ENCODE results near the gene ZFR2. TPM values are rescaled to one million over a fixed set of nuclear protein-coding genes. Genes with fewer than 3 reads are reported as not detected.

ZFR2 gene
- total and polyA plus RNA-seq, 10 of the 15 experiments (the other 5 are each of a cell fraction or from before 2014, with no cell fraction given) = 0.18 TPM; not detected in 9

- in situ Hi-C loops (cut with MboI) (no loop called here), intact Hi-C loops (cut with micrococcal nuclease; ENCODE audit: unreplicated experiment) (no loop called here)
- SMC1A ChIA-PET (ENCODE audit: uncharacterized antibody, unreplicated experiment) = no interaction called here
- no peak overlapping the region for H3K27ac ChIP-seq (ENCODE audit: control insufficient read depth, insufficient read depth)
- BruUV-seq (replicated peaks) = no TSS peak
- no peak overlapping the region for H2AFZ ChIP-seq (ENCODE audit: control insufficient read depth, low read depth, low read length)
- WGBS (ENCODE audit: insufficient coverage, insufficient replicate concordance, low lambda C conversion rate, missing lambda C conversion rate) = 50% methylated on average over 17 of the region's 17 CpGs
- no peaks in the 10 kb centered on the region for H4K20me1 ChIP-seq (ENCODE audit: control insufficient read depth, insufficient read depth)
- DNase-seq (ENCODE audit: low read depth, low spot score) (no peak), FAIRE-seq (no peak), ATAC-seq (no peak)
- H3K9me3 ChIP-seq (replicated peaks; ENCODE audit: control insufficient read depth, insufficient read depth, low read length) = no peaks in the 10 kb centered on the region
- POLR2A ChIA-PET = interaction anchor here (0.6 kb wide), 1 partner anchor 10 kb away, joined by 3 read pairs; no protein-coding TSS in a partner anchor
- CTCF ChIA-PET = no interaction called here
- H3K79me2 ChIP-seq (ENCODE audit: control insufficient read depth, insufficient read depth, low read length) = no peaks in the 10 kb centered on the region
- no peaks in the 10 kb centered on the region for H3K36me3 ChIP-seq (ENCODE audit: control insufficient read depth in 2 of 2, insufficient read depth in 2 of 2, low read length in 1 of 2)
- no peak overlapping the region for H3K4me3 ChIP-seq
- H3K27me3 ChIP-seq (replicated peaks in 1 of 2; ENCODE audit: control insufficient read depth in 2 of 2, insufficient read depth in 2 of 2, low read length in 1 of 2) = no peaks in the 10 kb centered on the region
- no peak overlapping the region for H3K9ac ChIP-seq (ENCODE audit: control insufficient read depth, insufficient read depth, low read length)
- no peak overlapping the region for H3K4me2 ChIP-seq (ENCODE audit: control insufficient read depth, insufficient read depth)
- no peaks in the 10 kb centered on the region for H3K4me1 ChIP-seq (ENCODE audit: control insufficient read depth, insufficient read depth, low read length)
- RAD21 ChIA-PET (ENCODE audit: unreplicated experiment) = no interaction called here
- TF ChIP-seq ZBED1 (IDR thresholded peaks at IDR 0.05; ENCODE audit: borderline replicate concordance) = no peak
- TF ChIP-seq ZSCAN29 (IDR thresholded peaks at IDR 0.05) = no peak
- no peak for TF ChIP-seq CEBPZ (IDR thresholded peaks at IDR 0.05; ENCODE audit: low read depth, low read length)
- TF ChIP-seq RB1 (IDR thresholded peaks at IDR 0.05; ENCODE audit: borderline replicate concordance) = no peak
- TF ChIP-seq SUPT20H (IDR thresholded peaks at IDR 0.05; ENCODE audit: borderline replicate concordance, control insufficient read depth, low read depth, low read length) = no peak
- TF ChIP-seq PKNOX1 (IDR thresholded peaks at IDR 0.05) = no peak
- no peak for TF ChIP-seq REST (IDR thresholded peaks at IDR 0.05; ENCODE audit: low read depth, low read length)
- TF ChIP-seq ZNF687 (IDR thresholded peaks at IDR 0.05) = no peak
- no peak for TF ChIP-seq ETV6 (conservative IDR thresholded peaks at IDR 0.05 in 1 of 2, IDR thresholded peaks at IDR 0.05 in 1 of 2; ENCODE audit: borderline replicate concordance in 1 of 2, low read depth in 1 of 2)
- no peak for TF ChIP-seq RUNX3 (IDR thresholded peaks at IDR 0.05; ENCODE audit: low read length)
These were observed 8.3 kb downstream of the ZFR2 start for GRCh38 chr19:3860499-3860898.
